ENCODE results near the gene SYTL2.

- no peak for TF ChIP-seq CTCF (conservative IDR thresholded peaks at IDR 0.05; ENCODE audit: low read length)
- TF ChIP-seq EZH2phosphoT487 (IDR thresholded peaks at IDR 0.05; ENCODE audit: borderline replicate concordance), result no peak
Measured at GRCh38 chr11:85725510-85726258, 85.3 kb downstream of the SYTL2 start.
